NOMO-1 treated with DMSO at 0.1 percent for 48 hours (cell line): ENCODE results near the gene PHRF1.

Source experiments
- DNase-seq: peaks from one replicate; lab custom pipeline; 2025; ENCODE audit not compliant: unreplicated experiment; lab: John Stamatoyannopoulos, UW

PHRF1 gene

DNA sequence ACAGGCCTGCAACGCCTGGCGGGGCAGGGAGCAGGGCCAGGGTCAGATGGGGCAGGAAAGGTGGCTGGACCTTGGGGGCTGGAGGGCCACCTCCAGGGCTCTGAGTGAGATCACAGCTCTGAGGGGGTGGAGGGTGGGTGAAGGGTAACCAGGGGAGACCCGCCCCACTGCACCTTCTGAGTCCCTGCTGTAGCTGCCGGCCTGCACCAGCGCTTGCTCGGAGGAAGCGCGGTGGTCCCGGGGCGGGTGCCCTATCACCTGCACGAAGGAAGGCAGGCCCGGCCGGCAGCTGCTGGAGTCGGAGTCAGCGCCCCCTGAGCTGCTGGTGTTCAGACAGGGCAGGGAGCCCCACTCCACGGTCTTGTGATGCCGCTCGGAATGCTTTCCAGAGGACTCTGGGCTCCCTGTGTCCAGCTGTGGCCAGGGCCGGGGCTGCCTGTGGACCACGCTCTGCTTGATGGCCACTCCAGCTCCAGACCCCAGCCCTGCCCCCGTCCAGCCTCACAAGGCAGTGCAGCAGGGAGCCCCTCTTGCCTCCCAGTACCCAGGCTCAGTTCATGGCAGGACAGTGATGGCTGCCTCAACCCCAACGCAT, 19.5 kb upstream of the PHRF1 start:
- DNase-seq, result no peak

DNA sequence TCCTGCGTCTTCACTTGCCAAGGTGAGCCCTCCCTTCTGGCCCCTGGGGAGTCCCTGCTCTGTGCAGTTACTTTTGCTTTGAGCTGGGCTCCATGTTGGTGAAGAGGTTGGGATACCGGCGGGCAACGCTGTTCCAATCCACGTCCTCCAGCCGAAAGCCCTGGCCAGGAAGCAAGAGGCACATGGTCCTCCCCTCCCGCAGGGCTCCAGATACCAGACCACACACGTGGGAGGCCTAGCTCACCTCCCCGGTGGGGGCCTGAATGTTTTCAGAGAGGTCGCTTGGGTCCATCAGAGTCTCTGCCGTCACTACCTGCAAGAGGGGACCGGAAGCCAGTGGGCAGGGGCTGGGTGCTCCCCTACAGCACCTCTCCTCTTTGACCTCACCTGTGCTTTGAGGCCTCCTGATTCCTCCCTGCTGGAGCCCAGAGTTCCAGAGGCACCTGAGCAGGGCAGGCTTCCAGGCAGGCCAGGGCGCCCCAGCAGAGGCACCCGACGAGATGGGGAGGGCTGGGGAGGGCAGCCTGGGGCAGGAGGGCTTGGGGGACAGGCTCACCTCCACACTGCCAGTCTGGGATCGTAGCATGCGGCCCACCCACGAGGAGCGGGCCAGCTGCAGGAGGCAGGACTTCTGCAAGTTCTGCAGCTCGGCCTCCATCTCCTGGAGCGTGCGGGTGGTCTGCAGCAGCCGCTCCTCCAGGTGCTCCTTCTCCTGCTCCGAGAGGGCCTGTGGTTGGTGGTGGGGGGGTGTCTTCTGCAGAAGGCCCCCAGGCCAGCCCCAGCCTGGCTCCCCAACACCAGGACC, 18.7 kb upstream of the PHRF1 start:
- no peak for DNase-seq

DNA sequence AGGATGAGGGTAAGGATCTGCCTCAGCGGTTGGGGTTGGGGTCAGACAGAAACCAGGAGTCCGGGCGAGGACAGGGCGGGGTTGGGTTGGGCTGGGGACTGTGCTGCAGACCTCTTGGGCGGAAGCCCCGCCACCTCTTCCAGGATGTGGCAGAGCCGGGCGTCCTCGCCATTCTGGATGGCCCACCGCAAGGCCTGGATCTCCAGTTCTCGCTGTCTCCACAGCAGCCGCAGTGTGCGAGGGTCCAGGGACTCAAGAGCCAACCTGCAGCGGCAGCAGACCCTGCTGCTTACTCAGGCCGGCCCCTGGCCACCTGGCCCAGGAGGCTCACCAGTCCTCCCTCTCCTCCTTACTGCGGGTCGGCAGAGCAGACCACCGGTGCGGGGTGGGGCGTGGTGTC, 17.8 kb upstream of the PHRF1 start:
- DNase-seq, result no peak

DNA sequence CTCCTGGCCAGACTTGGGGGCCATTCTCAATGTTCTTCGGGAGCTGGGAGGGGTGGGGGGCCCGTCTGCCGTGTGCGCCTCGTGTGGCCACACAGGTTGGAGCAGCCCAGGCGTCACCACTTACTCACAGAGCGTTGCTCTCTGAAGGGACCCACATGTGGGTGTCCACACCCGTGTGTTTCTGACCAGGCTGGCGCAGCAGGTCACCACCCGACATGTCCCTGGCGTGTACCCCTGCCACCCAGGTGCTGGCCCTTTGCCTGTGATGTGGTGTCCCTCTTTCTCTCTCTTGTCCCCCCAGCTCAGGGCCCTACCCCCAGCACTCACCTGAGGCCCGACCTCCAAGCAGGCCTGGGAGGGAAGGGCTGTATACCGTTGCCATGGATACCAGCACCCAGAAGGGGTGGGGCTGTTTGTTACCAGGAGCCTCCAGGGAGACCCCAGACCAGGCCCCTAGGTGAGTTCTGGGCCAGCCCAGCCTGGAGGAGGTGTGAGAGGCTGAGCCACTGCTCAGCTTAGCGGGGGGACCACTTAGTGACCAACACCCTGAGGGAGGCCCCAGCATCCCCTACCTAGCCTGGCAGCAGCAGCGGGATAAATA, 17.1 kb upstream of the PHRF1 start:
- DNase-seq, result no peak

DNA sequence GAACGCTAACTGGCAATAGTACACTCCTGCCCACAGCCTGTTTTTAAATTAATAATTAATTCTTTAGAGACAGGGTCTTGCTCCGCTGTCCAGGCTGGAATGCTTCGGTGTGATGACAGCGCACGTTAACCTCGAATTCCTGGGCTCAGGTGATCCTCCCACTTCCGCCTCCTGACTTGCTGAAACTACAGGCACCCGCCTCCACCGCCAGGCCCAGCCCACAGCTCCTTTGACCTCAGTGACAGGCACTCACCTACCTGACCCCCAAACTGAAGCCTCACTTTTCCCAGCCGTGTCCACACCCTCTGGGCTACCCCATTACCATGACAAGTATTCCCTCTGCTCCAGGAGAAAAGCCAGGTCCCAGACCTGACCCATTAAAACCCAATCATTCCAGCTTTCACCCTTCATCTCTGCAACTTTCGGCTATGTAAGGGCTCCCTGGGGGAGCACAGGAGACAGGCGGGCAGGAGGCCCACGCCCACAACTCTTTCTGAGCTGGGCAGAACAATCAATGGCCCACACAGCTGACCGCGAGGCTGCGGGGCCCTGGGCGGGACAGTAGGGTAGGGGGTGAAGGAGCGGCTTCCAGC, 16.5 kb upstream of the PHRF1 start:
- no peak for DNase-seq

DNA sequence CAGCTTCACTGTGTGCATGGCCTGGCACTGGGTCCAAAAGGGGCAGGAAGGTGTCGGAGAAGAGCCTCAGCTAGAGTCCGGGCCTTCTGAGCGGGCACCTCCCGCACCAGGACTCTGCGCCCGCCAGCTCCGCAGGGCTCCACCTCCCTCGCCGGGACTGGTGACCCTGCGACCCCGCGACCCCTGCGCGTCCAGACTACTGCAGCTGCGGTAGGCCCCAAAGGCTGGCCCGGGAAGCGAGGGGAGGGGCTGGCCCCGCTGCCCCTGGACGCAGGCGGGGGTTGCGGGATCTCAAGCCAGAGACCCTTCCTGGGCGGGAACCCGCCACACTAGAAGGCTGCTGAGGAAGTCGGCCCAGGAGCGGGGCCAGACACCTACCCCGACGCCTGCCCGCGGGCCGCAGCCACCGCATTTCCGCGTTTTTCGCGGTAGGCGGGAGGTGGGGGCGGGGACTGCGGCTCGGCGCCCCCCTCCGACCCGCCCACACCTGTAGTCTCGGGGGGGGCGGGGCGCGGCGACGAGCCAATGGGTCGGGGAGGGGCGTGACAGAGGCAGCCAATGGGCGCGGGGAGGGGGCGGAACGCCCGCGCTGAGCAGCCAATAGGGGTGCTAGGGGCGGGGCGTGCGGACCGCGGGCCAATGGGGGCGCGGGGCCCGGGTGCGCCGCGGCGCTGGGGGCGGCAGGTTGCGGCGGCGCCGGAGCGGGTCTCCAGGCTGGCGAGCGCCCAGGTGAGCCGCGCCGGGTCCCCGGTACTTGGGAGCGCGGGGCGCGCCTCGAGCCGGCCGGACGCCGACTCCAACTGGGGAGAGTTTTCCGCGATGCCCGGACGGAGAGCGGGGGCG, 15.7 kb upstream of the PHRF1 start, which contains the start of the genes LMNTD2 and RASSF7:
LMNTD2 (minus strand) TSS at position 434 of the 843 bp plus-strand sequence; CDS start at position 412, 22 bp downstream.
RASSF7 (plus strand) TSS at position 666 of the 843 bp plus-strand sequence. CDS start 799 bp downstream, outside the sequence.
- DNase-seq, result peak; percentile 85

DNA sequence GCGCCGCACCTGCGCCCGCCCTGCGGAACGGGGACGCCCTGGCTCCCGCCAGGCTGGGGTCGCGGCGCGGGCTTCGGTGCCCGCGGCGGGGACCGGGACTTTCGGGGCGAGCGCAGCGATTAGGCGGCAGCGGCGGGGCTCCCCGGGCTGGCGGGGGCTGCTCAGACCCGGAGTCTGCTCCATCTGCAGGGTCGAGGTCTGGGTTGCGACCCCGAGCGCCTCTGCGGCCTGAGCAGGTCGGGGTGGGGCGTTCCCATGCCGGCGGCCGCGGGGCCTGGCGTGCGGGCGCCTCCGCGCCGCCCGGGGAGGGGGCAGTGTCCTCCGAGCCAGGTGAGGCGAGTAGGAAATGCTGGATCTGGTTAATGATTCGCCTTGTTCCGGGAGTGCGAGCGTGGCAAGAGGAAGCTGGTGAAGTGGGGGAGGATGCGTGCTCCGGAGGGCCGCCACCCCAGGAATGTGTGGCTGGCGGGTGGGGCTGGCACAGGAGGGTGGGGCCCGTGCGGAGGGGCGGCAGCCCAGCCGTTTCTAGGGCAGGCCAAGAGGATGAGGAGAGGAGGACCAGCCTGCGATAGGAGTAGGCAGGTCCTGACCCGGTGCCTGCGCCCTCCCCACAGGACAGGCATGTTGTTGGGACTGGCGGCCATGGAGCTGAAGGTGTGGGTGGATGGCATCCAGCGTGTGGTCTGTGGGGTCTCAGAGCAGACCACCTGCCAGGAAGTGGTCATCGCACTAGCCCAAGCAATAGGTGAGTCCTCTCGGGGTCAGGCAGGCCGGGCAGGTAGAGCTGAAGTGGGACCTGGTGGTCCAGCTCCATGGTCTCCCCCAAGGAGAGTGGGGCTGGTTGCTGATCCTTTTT, 14.9 kb upstream of the PHRF1 start:
- DNase-seq, result peak; percentile 20

DNA sequence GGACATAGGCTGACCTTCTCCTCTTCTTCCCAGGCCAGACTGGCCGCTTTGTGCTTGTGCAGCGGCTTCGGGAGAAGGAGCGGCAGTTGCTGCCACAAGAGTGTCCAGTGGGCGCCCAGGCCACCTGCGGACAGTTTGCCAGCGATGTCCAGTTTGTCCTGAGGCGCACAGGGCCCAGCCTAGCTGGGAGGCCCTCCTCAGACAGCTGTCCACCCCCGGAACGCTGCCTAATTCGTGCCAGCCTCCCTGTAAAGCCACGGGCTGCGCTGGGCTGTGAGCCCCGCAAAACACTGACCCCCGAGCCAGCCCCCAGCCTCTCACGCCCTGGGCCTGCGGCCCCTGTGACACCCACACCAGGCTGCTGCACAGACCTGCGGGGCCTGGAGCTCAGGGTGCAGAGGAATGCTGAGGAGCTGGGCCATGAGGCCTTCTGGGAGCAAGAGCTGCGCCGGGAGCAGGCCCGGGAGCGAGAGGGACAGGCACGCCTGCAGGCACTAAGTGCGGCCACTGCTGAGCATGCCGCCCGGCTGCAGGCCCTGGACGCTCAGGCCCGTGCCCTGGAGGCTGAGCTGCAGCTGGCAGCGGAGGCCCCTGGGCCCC, 14.1 kb upstream of the PHRF1 start:
- no peak for DNase-seq

DNA sequence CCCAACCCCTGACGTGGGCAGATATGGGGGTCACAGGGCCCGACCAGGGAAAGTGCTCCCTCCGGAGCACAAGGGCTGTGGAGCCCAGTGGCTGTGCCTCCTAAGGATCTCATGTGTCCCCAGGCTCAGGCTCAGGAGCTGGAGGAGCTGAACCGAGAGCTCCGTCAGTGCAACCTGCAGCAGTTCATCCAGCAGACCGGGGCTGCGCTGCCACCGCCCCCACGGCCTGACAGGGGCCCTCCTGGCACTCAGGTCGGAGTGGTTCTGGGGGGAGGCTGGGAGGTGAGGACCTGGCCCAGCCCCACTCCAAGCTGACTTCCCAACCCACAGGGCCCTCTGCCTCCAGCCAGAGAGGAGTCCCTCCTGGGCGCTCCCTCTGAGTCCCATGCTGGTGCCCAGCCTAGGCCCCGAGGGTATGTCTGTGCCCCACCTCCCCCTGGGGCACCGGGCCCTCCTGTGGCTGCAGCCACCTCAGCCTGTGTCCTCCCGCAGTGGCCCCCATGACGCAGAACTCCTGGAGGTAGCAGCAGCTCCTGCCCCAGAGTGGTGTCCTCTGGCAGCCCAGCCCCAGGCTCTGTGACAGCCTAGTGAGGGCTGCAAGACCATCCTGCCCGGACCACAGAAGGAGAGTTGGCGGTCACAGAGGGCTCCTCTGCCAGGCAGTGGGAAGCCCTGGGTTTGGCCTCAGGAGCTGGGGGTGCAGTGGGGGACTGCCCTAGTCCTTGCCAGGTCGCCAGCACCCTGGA, 13.0 kb upstream of the PHRF1 start:
- DNase-seq, result no peak

DNA sequence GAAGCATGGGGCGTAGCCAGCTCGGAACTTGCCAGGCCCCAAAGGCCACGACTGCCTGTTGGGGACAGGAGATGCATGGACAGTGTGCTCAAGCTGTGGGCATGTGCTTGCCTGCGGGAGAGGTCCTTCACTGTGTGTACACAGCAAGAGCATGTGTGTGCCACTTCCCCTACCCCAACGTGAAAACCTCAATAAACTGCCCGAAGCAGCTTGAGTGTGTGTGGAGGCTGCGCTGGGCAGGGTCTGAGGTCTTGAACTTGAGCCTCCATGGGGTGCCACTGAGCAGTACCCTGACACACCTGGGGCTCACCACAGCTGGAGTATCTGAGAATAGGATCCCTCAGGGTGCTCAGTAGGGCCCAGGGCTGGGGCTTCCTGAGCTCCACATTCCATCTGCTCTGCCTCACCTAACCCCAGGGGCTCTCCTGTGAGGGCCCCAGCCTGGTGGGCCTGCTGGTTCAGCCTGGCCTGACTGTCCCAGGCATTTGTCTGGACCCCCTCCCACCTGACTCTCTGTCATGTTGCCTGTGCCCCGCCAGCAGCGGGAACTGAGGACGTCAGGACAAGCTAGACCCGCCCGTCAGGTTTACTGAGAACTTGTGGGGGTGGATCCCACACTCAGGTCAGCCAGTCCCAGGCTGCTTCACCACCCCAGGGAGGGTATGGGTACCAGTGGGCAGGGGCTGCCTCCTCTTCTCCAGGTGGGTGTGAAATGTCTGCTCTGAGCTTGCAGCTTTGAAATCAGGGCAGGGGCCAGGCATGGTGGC, 12.3 kb upstream of the PHRF1 start:
- DNase-seq, result no peak

DNA sequence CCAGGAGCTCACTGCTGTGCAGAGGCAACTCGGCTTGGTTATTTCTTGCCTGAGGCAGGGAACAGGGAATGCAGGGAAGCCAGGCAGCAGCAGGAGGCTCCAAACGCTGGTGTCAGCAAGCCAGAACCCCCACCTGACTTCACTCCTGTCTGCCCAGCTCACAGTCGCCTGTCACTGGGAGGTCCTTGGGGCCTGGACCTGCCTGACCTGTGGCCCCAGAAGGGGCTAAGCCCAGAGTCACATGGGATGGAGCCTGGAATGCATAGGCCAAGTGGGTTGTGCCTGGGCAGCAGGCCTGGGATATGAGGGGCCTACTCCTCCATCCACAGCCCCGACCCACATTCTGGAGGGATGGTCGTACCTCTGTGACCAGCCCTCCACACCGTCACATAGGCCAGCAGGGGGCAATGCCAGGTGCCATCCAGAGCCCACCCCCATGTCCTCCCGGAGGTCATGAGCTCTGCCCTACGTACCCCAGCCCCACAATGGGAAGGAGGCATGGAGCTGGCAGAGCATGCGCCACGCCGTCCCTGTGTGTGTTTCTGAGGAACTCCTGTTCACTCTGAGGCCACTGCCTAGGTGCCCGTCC, 10.3 kb upstream of the PHRF1 start:
- no peak for DNase-seq

DNA sequence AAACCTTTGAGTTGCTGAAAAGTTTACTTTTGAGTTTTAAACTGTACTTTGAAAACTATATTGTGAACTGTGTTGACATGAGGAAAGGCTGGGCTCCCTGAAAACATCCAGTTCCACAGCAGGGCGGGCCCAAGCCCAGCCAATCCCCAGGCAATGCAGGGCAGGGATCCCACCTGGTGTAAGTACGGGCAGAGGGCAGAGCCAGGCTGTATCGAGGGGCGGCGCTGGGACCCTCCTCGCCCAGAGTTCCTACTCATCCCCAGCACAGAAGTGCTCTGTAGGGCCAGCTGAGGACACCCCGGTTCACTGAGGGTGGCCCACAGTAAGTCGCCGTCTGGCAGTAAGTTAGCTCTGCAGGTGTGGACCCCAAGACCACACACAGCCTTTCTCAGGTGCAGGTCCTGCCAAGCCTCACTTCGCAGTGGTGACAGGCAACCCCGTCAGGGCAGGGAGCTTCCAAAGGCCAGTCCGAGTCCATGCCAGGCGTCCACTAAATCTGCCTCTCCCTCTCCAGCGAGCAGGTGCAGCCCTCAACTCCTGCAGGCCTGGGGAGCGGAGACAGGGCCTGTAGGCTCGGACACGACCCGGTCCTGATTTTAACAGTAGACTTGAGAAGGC, 9.2 kb upstream of the PHRF1 start:
- no peak for DNase-seq

DNA sequence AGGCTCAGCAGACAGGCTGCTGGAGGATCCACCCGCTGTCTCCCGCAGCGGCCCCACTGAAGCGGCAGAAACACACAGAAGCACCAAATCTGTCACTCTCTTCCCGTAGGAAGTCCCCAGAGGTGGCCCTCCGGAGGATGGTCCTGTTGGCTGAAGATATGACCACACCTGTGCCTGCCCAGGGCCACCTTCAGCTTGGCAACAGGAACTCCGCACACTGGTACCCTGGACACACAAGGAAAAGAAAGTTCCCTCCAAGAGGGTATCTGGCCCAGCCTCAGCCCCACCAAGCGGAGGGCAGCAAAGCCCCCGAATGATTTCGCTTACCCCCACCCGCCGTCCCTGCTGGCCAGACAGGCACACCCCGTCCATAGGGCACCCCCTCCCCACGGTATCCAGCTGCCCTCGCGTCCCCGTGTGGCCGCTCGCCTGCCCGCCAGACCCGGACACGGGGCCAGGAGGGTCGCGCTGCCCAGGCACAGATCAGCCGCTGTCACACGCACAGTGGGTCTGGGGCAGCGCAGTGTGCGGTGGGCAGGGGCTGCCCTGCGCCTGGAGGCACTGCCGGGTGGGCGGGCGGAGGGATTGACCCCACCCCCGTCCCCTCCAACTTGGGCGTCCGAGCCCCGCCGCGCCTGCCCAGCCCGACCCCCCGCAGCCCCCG, 8.5 kb upstream of the PHRF1 start:
- no peak for DNase-seq

DNA sequence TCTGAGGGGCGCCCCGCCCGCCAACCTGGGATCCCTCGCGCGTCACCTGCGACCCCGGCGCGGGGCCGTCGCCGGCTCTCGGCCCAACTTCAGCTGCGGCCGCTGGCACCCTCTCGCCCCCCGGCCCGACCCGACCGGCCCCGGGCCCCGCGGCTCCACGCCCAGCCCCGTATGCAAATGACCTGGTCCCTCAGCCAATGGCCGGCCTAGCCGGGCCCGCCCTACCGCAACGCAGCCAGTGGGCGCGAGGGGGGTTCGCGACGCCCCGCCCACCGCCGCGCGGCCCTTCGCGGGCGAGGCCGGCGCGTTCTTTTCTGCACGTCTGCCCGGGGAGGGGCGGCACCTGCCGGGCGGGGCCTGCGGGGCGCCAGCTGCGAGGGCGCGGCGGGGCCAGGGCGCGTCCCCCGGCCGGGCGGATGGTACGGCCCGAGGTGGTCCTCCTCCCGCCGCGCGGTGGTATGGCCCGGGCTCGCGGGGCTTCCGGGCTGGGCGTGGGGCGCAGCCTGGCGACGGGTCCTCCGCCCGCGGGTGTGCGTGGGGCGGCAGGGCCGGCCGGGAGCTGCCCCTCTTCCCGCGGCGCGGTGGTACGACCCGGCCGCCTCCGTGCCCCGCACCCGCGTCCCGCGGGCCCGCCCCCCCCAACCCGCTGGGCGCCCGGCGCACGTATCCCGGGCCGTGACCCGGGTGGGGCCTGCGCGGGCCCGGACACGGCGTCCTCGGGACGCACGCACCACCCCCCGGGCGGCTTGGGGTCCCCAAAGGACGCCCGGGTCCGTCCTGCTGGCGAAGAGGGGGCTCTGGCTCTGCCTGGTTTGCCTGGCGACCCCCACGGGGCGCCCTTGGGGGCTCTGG, 7.7 kb upstream of the PHRF1 start:
- peak; percentile 94 for DNase-seq

DNA sequence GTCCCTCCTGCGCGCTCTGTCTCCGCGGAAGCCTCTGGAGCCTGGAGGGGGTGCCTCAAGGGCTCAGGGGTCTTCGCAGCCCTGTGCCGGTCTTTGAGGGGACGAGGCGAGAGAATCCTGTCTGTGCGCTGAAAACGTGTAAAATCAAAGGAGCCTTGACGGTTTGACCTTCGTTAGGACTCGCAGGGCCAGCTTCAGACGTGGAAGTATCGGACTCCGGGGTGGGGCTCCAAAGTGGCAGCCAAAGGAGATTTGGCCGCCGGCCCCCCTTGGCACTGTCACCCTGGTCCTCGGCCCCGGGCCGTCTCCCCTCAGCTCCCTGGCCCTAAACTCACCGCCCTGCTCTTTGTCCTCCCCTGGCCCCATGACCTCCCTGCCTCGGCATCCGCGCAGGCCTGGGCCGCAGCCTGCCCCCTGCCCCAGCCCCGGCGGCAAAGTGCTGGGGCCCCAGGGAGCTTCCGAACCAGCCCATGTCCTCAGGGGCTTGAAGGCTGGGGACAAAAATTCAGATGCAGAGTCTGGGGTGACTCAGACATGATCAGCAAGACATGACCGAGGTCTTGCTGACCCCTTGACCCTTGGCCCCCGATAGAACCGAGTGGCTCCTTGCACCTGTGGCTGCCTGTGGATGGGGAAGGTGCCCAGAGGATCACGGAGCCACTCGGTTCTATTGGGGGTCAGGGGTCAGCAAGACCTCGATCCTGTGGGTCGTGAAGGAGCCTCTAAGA, 6.9 kb upstream of the PHRF1 start:
- no peak for DNase-seq
